HepG2 (cell line): Measurements from ENCODE around the gene GRAMD4. TPM values are rescaled to one million over a fixed set of nuclear protein-coding genes. Genes with fewer than 3 reads are reported as not detected.

Experiments
- ATF7-NPFF ChIP-seq: sonication (generic); formaldehyde crosslinking; IDR thresholded peaks from 2 replicates; pipeline ENCODE4 v1.8.1; 2023; ENCODE audit warnings: mild to moderate bottlenecking, low read depth, missing genetic modification reagents, moderate library complexity
- MBD4 ChIP-seq: IDR thresholded peaks from 2 replicates; pipeline ENCODE4 v1.6.1; 2012; ENCODE audit warnings: low read length, inconsistent platforms, borderline replicate concordance
- NFE2L1 ChIP-seq: sonication (generic); formaldehyde crosslinking; IDR thresholded peaks from 2 replicates; pipeline ENCODE4 v1.4.0; 2020; ENCODE audit warnings: missing genetic modification reagents, mild to moderate bottlenecking, borderline replicate concordance
- NONO ChIP-seq, 2 experiments: fragments of 450-650 bp in 1 of 2; sonication (generic) in 1 of 2; formaldehyde crosslinking in 1 of 2; IDR thresholded peaks in 1 of 2; conservative IDR thresholded peaks in 1 of 2; 2 replicates each; pipeline versions ENCODE4 v1.6.1 to v1.8.0; 2017 to 2022; ENCODE audit warnings: mild to moderate bottlenecking in 1 of 2, missing genetic modification reagents in 1 of 2, moderate library complexity in 1 of 2
- RBM22 ChIP-seq: fragments of 200-400 bp; formaldehyde crosslinking; optimal IDR thresholded peaks from 2 replicates; pipeline ENCODE3; 2017; ENCODE audit warnings: mild to moderate bottlenecking, low read length, moderate library complexity
- ZNF350 ChIP-seq: sonication (generic); formaldehyde crosslinking; IDR thresholded peaks from 2 replicates; pipeline ENCODE4 v1.4.0; 2020; ENCODE audit warnings: mild to moderate bottlenecking, low read depth, missing genetic modification reagents, borderline replicate concordance
- ZNF547 ChIP-seq: sonication (generic); formaldehyde crosslinking; IDR thresholded peaks from 2 replicates; pipeline ENCODE4 v1.5.1; 2020; ENCODE audit warnings: mild to moderate bottlenecking, missing genetic modification reagents
- ZNF557 ChIP-seq: sonication (generic); formaldehyde crosslinking; IDR thresholded peaks from 2 replicates; pipeline ENCODE4 v1.4.0; 2020; ENCODE audit warnings: missing genetic modification reagents
- ZNF629 ChIP-seq: sonication (generic); formaldehyde crosslinking; conservative IDR thresholded peaks from 2 replicates; pipeline ENCODE4 v1.5.0; 2020; ENCODE audit warnings: missing genetic modification reagents
- polyA plus RNA-seq, 8 experiments: library from polyadenylated mRNA; depleted of rRNA in 3 of 8; stranded (reverse) in 7 of 8; unstranded in 1 of 8; fragments of >200 nt; fragmentation: Illumina TruSeq in 4 of 8; extraction: Trizol in 4 of 8; gene quantifications; 2 replicates each; pipeline versions ENCODE4 v1.2.1 to v1.2.3, GENCODE V29; 2011 to 2016; ENCODE audit warnings: low read depth in 4 of 8, missing spikeins in 1 of 8, mixed read lengths in 1 of 8; ENCODE audit not compliant: insufficient read depth in 1 of 8
- total RNA-seq, 5 experiments: library from RNA; depleted of rRNA; stranded (reverse); fragments of >200 nt; fragmentation: Illumina TruSeq; extraction: Trizol; gene quantifications; 2 replicates each; pipeline ENCODE4 v1.2.3, GENCODE V29; 2016; ENCODE audit warnings: low read depth in 1 of 5
- TF ChIP-seq, protein P1 (sequence below): sonication (generic); formaldehyde crosslinking; IDR thresholded peaks from 2 replicates; pipeline ENCODE4 v1.4.0; 2020; ENCODE audit warnings: mild to moderate bottlenecking, missing genetic modification reagents
- TF ChIP-seq, protein P2 (sequence below): IDR thresholded peaks from 2 replicates; pipeline ENCODE4 v1.6.1; 2016; ENCODE audit warnings: mild to moderate bottlenecking
- TF ChIP-seq, protein P3 (sequence below): sonication (generic); formaldehyde crosslinking; IDR thresholded peaks from 2 replicates; pipeline ENCODE4 v1.8.1; 2023; ENCODE audit warnings: mild to moderate bottlenecking, missing genetic modification reagents
- TF ChIP-seq, protein P4 (sequence below): sonication (generic); formaldehyde crosslinking; IDR thresholded peaks from 2 replicates; pipeline ENCODE4 v1.8.0; 2022; ENCODE audit warnings: mild to moderate bottlenecking, missing genetic modification reagents, moderate library complexity
- TF ChIP-seq, protein P5 (sequence below): sonication (generic); formaldehyde crosslinking; IDR thresholded peaks from 2 replicates; pipeline ENCODE4 v1.4.0; 2020; ENCODE audit warnings: mild to moderate bottlenecking, low read depth, missing genetic modification reagents
- TF ChIP-seq, protein P6 (sequence below): sonication (generic); formaldehyde crosslinking; IDR thresholded peaks from 2 replicates; pipeline ENCODE4 v1.4.0; 2020; ENCODE audit warnings: missing genetic modification reagents

The GRAMD4 gene
- total and polyA plus RNA-seq, 2 of the 13 experiments (the other 11 are each of a cell fraction or from before 2014, with no cell fraction given), result 15.2 to 15.7 TPM

DNA sequence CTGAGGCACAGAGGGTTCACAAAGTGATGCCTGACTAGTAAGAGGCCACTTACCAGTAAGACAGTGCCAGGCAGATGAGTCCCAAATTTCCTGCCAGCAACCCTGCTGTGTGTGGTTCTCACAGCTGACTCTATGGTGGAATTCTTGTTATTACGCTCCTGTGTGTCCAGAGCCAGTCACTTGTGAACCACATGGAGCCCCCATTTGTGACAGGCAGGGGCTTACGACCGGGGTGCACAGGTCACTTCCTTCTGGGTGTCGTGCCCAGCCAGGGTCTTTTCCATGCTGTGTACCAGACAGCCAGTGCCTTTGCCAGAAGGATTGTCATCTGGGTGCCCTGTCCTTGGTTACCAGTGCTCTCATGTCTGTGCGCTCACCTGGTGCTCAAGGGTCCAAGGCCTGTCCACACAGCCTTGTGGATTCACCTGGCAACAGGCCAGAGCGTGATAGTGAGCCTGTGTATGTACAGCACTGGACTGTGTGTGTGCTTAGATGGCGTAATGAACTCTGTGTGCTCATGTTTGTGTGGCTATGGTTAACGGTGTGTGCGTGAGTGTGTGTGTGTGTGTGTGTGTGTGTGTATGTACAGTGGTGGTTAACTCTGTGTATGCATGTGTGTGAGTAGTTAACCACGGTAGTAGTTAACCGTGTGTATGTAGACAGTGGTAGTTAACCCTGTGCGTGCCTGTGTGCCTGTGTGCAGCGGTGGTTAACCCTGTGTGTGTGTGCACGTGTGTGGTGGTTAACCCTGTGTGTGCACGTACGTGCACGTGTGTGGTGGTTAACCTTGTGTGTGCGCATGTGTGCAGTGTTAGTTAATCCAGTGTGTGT, 18.6 kb downstream of the GRAMD4 start (continued):
- TF ChIP-seq, protein P1, sequence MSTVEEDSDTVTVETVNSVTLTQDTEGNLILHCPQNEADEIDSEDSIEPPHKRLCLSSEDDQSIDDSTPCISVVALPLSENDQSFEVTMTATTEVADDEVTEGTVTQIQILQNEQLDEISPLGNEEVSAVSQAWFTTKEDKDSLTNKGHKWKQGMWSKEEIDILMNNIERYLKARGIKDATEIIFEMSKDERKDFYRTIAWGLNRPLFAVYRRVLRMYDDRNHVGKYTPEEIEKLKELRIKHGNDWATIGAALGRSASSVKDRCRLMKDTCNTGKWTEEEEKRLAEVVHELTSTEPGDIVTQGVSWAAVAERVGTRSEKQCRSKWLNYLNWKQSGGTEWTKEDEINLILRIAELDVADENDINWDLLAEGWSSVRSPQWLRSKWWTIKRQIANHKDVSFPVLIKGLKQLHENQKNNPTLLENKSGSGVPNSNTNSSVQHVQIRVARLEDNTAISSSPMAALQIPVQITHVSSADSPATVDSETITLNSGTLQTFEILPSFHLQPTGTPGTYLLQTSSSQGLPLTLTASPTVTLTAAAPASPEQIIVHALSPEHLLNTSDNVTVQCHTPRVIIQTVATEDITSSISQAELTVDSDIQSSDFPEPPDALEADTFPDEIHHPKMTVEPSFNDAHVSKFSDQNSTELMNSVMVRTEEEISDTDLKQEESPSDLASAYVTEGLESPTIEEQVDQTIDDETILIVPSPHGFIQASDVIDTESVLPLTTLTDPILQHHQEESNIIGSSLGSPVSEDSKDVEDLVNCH (CRISPR knock-in tag), result no peak
- TF ChIP-seq, protein P2, sequence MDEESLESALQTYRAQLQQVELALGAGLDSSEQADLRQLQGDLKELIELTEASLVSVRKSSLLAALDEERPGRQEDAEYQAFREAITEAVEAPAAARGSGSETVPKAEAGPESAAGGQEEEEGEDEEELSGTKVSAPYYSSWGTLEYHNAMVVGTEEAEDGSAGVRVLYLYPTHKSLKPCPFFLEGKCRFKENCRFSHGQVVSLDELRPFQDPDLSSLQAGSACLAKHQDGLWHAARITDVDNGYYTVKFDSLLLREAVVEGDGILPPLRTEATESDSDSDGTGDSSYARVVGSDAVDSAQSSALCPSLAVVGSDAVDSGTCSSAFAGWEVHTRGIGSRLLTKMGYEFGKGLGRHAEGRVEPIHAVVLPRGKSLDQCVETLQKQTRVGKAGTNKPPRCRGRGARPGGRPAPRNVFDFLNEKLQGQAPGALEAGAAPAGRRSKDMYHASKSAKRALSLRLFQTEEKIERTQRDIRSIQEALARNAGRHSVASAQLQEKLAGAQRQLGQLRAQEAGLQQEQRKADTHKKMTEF (CRISPR knock-in tag), result peak; percentile 75
- TF ChIP-seq ZNF547 (CRISPR knock-in tag), result no peak
- TF ChIP-seq, protein P3, sequence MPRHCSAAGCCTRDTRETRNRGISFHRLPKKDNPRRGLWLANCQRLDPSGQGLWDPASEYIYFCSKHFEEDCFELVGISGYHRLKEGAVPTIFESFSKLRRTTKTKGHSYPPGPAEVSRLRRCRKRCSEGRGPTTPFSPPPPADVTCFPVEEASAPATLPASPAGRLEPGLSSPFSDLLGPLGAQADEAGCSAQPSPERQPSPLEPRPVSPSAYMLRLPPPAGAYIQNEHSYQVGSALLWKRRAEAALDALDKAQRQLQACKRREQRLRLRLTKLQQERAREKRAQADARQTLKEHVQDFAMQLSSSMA (CRISPR knock-in tag), result no peak
- no peak for TF ChIP-seq ZNF557 (CRISPR knock-in tag)
- no peak for TF ChIP-seq MBD4
- peak; percentile 90; the same call in 1 of the 2 replicates for TF ChIP-seq NONO (IDR thresholded peaks at IDR 0.05)
- TF ChIP-seq NONO (CRISPR knock-in tag; conservative IDR thresholded peaks at IDR 0.05), result peak; percentile 97
- peak; percentile 86 for TF ChIP-seq ZNF350 (CRISPR knock-in tag)
- no peak for TF ChIP-seq ZNF629
- TF ChIP-seq, protein P4, sequence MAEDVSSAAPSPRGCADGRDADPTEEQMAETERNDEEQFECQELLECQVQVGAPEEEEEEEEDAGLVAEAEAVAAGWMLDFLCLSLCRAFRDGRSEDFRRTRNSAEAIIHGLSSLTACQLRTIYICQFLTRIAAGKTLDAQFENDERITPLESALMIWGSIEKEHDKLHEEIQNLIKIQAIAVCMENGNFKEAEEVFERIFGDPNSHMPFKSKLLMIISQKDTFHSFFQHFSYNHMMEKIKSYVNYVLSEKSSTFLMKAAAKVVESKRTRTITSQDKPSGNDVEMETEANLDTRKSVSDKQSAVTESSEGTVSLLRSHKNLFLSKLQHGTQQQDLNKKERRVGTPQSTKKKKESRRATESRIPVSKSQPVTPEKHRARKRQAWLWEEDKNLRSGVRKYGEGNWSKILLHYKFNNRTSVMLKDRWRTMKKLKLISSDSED (CRISPR knock-in tag), result no peak
- TF ChIP-seq RBM22, result no peak
- TF ChIP-seq ATF7-NPFF (CRISPR knock-in tag), result no peak
- TF ChIP-seq, protein P5, sequence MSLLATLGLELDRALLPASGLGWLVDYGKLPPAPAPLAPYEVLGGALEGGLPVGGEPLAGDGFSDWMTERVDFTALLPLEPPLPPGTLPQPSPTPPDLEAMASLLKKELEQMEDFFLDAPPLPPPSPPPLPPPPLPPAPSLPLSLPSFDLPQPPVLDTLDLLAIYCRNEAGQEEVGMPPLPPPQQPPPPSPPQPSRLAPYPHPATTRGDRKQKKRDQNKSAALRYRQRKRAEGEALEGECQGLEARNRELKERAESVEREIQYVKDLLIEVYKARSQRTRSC, result no peak
- TF ChIP-seq, protein P6, sequence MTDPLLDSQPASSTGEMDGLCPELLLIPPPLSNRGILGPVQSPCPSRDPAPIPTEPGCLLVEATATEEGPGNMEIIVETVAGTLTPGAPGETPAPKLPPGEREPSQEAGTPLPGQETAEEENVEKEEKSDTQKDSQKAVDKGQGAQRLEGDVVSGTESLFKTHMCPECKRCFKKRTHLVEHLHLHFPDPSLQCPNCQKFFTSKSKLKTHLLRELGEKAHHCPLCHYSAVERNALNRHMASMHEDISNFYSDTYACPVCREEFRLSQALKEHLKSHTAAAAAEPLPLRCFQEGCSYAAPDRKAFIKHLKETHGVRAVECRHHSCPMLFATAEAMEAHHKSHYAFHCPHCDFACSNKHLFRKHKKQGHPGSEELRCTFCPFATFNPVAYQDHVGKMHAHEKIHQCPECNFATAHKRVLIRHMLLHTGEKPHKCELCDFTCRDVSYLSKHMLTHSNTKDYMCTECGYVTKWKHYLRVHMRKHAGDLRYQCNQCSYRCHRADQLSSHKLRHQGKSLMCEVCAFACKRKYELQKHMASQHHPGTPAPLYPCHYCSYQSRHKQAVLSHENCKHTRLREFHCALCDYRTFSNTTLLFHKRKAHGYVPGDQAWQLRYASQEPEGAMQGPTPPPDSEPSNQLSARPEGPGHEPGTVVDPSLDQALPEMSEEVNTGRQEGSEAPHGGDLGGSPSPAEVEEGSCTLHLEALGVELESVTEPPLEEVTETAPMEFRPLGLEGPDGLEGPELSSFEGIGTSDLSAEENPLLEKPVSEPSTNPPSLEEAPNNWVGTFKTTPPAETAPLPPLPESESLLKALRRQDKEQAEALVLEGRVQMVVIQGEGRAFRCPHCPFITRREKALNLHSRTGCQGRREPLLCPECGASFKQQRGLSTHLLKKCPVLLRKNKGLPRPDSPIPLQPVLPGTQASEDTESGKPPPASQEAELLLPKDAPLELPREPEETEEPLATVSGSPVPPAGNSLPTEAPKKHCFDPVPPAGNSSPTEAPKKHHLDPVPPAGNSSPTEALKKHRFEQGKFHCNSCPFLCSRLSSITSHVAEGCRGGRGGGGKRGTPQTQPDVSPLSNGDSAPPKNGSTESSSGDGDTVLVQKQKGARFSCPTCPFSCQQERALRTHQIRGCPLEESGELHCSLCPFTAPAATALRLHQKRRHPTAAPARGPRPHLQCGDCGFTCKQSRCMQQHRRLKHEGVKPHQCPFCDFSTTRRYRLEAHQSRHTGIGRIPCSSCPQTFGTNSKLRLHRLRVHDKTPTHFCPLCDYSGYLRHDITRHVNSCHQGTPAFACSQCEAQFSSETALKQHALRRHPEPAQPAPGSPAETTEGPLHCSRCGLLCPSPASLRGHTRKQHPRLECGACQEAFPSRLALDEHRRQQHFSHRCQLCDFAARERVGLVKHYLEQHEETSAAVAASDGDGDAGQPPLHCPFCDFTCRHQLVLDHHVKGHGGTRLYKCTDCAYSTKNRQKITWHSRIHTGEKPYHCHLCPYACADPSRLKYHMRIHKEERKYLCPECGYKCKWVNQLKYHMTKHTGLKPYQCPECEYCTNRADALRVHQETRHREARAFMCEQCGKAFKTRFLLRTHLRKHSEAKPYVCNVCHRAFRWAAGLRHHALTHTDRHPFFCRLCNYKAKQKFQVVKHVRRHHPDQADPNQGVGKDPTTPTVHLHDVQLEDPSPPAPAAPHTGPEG (CRISPR knock-in tag), result no peak
- no peak for TF ChIP-seq NFE2L1
